Erythroblast (primary cell): ENCODE data around the gene NOA1.

ENCODE experiments used
- GATA1 ChIP-seq: IDR thresholded peaks from 2 replicates; pipeline ENCODE4 v1.6.1; 2011; ENCODE audit warnings: low read depth, mild to moderate bottlenecking, control low read depth, low read length, moderate library complexity
- POLR2A ChIP-seq: IDR thresholded peaks from 2 replicates; pipeline ENCODE4 v1.6.1; 2011; ENCODE audit warnings: mild to moderate bottlenecking, low read length

DNA sequence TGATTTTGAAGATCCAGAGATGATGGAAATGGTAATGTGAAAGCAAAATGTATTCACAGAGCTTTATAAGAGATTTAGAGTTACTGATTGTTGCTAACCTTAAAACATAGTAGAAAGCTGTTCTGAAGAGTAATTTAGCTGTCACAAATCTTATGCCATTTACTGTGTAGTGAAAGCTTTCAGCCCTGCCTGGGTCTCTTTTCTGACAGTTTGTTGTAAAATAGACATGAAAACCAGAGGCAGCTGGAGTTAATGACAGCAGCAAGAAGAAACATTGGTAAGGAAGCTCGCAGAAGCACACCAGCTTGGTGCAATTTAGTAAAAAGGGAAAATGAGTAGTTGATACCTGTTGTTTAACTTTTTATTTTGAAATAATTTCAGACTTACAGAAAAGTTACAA lies 22.3 kb upstream of the NOA1 start:
- TF ChIP-seq POLR2A, result no peak
- TF ChIP-seq GATA1, result no peak
